ENCODE results near the gene IRF4.

GRCh38 chr6:358432-358831 is 33.1 kb upstream of the IRF4 start:
- TF ChIP-seq, protein P1, sequence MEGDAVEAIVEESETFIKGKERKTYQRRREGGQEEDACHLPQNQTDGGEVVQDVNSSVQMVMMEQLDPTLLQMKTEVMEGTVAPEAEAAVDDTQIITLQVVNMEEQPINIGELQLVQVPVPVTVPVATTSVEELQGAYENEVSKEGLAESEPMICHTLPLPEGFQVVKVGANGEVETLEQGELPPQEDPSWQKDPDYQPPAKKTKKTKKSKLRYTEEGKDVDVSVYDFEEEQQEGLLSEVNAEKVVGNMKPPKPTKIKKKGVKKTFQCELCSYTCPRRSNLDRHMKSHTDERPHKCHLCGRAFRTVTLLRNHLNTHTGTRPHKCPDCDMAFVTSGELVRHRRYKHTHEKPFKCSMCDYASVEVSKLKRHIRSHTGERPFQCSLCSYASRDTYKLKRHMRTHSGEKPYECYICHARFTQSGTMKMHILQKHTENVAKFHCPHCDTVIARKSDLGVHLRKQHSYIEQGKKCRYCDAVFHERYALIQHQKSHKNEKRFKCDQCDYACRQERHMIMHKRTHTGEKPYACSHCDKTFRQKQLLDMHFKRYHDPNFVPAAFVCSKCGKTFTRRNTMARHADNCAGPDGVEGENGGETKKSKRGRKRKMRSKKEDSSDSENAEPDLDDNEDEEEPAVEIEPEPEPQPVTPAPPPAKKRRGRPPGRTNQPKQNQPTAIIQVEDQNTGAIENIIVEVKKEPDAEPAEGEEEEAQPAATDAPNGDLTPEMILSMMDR (conservative IDR thresholded peaks at IDR 0.05; ENCODE audit: low read depth, low read length) = no peak
- no peak for TF ChIP-seq EZH2 (IDR thresholded peaks at IDR 0.05; ENCODE audit: borderline replicate concordance, low read depth, low read length, poor library complexity, severe bottlenecking)

Data from A673 (cell line).